GM18873 (cell line): ENCODE data around the gene PYY.
"Not testable (repeated sequence)": the region's sequence is repeated elsewhere in the genome, so short reads cannot be mapped to it uniquely, and the experiment has no call there.

Experiments used
- ATAC-seq: cut with Tn5 transposase; IDR thresholded peaks from one replicate; pipeline ENCODE4 v1.9.1; 2021; ENCODE audit warnings: mild to moderate bottlenecking, moderate library complexity, moderate number of reproducible peaks; ENCODE audit not compliant: unreplicated experiment, low FRiP score

Gene PYY

GRCh38 chr17:43953746-43954145 lies at the start of gene PYY:
PYY (minus strand) TSS chr17:43953940; CDS start chr17:43953483, 457 bp downstream.
- ATAC-seq = no peak

- ATAC-seq = no peak
Measured at GRCh38 chr17:44002141-44002848, 48.6 kb upstream of the PYY start.

GRCh38 chr17:44001461-44001920 lies 47.8 kb upstream of the PYY start:
- no peak for ATAC-seq

GRCh38 chr17:44000871-44001460 lies 47.2 kb upstream of the PYY start:
- ATAC-seq = no peak

GRCh38 chr17:44000141-44000860 lies 46.6 kb upstream of the PYY start:
- ATAC-seq = no peak

- no peak for ATAC-seq
Measured at GRCh38 chr17:43999024-43999423, 45.3 kb upstream of the PYY start.

GRCh38 chr17:43998552-43998951 lies 44.8 kb upstream of the PYY start:
- no peak for ATAC-seq

- not testable (repeated sequence) for ATAC-seq
Measured at GRCh38 chr17:43997180-43997579, 43.4 kb upstream of the PYY start.

- no peak for ATAC-seq
Measured at GRCh38 chr17:43995150-43995471, 41.4 kb upstream of the PYY start.

GRCh38 chr17:43994272-43995149 lies 40.8 kb upstream of the PYY start:
- ATAC-seq = no peak

- ATAC-seq = no peak
Measured at GRCh38 chr17:43992641-43993040, 38.9 kb upstream of the PYY start.

- no peak for ATAC-seq
Measured at GRCh38 chr17:43988301-43988700, 34.6 kb upstream of the PYY start.

- no peak for ATAC-seq
Measured at GRCh38 chr17:43987131-43988021, 33.6 kb upstream of the PYY start.

GRCh38 chr17:43986225-43986981 lies 32.7 kb upstream of the PYY start:
- no peak for ATAC-seq

GRCh38 chr17:43984521-43984920 lies 30.8 kb upstream of the PYY start:
- ATAC-seq = no peak

- ATAC-seq = no peak
Measured at GRCh38 chr17:43983515-43984411, 30.0 kb upstream of the PYY start.

- no peak for ATAC-seq
Measured at GRCh38 chr17:43983196-43983514, 29.4 kb upstream of the PYY start.

GRCh38 chr17:43982171-43982570 lies 28.4 kb upstream of the PYY start:
- ATAC-seq = no peak
